GM18519 (cell line): ENCODE results near the gene BCORL1.

Experiments used
- ATAC-seq: cut with Tn5 transposase; IDR thresholded peaks from one replicate; pipeline ENCODE4 v1.9.1; 2021; ENCODE audit warnings: mild to moderate bottlenecking, moderate library complexity; ENCODE audit not compliant: unreplicated experiment, low FRiP score

BCORL1 gene

DNA sequence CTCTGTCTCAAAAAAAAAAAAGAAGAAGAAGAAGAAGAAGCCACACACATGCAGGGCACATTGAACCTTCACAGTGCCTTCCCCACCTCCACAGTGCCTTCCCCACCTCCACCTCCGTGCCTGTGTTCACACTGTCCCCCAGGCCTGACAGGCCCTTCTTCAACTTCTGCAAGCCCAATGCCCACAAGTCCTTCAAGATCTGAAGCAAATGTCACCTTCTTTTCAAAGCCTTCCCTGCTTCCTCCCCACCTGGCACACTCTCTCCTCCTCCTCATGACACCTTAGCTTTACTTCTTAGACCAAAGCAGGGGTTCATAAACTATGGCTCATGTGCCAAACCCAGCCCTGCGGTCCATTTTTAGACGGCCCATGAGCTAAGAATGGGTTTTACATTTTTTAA, 107.9 kb downstream of the BCORL1 start:
- ATAC-seq, result no peak

- peak; percentile 97 for ATAC-seq
Measured at GRCh38 chrX:130091980-130092522, 109.6 kb downstream of the BCORL1 start.

DNA sequence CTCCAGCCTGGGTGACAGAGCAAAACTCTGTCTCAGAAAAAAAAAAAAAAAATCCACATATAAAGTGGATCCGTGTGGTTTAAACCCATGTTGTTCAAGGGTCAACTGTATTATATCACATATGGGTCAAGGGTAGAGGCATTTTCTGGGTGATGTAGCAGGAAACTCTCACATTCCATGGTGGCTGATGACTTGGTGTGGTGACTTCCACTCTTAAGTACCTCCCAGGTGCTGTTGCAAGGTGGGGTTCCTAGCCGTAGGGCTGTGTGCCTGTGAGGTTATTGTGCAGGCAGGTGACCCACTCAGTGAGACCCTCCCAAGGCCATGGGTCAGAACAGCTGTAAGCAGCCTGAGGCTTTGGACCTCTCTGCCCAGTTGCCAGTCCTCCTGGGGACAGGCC, 110.8 kb downstream of the BCORL1 start:
- ATAC-seq, result no peak

DNA sequence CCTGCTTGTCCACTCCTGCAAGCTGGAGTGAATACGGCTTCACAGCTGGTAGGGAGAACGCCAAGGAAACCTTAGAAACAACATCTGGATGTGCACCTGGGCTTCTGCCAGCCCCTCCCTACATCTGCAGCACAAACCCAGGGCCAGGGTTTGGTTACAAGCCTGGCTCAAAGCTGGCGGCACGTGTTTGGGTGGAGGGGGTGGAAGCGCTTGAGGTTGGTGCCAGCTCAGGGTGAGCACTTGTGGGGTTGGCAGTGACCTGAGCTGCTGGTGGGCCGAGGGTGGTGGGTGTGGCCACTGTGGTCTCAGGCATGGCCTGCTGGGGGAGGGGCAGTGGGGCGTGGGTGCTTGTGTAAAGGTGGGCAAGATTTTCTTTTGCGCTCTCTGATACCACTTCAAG, 112.3 kb downstream of the BCORL1 start:
- ATAC-seq, result no peak

DNA sequence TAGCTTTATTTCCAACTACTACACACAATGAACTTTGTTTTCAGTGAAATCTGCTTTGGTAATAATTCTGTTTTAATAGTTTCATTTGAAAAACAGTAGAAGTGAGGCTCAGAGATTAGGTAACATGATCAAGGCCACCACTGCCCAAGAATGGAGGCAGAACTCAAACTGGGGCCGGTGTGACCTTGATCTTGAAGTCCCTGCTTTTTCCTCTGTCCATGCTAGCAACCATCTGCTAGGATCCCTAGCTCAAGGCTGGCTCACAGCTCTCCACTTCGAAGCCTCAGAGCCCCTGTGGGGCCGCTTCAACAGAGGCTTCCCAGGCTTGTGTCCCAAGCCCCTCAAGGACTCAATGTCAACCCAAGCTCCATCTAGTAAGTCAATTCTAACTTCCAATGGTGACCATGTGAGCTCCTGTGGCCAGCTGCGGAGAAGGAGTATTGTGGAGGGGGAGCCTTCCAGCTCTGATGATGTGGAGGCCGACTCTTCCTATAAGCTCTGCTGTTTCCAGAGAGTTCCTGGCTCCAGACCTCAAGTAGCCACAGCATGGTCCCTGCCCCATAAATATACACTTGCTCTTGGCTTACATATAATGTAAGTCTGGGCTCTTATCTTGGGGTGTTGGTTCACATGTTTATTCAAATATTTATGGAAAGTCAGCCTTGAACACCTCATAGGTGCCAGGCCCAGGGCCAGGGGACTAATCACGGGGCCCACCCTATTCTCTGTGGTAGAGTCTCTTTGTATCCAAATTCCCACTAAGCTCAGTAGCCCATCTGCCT, 113.0 kb downstream of the BCORL1 start:
- ATAC-seq, result no peak

DNA sequence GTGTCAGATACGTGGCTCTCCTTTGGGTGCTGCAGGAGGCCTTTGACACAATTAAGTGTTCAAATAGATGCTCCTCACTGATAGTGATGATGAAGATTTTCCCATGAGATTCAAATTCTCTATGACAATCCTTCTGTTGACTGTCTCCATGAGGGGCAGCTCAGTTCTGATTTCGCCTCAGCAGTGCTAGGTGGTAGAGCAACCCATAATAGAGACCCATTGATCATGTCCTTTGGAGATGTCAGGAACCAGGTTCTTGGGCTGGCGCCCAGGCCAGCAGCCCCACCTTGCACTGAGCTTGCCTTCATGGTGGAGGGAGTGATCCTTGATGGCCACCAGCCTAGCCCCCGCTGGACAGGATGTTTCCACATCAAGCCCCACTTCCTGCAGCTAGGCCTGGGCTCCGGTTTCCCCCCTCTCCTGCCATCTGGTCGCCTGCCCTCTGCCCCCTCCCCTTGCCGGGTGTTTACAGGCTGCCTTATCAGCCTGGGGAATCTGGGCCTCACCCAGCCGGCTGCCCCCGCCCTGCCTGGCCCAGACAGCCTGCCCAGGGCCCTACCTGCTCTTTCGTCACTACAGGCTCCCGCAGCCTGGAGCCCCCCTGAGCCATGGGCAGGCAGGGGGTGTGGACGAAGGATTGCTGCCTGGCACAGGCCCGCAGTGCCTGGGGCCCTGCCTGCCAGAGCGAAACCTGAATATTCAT, 115.2 kb downstream of the BCORL1 start:
- ATAC-seq, result no peak

GRCh38 chrX:130098210-130098552, 115.7 kb downstream of the BCORL1 start:
- no peak for ATAC-seq

DNA sequence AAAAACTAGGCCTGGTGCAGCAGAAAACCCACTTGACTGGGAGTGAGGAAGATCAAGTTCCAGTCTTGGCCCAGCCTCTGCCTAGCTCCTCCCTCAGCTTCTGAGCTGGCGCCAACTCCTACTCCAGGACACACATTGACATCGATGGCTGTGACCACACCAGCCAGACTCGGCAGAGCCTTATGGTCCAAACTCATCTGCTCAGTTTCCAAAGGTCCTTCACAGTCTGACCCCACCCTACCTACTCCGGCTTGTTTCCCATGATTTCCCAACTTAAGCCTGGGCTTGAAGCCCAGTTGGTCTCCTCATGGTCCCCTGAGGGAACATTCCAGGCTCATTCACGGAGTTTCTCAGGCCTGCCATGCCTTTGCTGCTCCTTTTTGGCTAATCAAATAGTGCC, 117.7 kb downstream of the BCORL1 start:
- no peak for ATAC-seq

DNA sequence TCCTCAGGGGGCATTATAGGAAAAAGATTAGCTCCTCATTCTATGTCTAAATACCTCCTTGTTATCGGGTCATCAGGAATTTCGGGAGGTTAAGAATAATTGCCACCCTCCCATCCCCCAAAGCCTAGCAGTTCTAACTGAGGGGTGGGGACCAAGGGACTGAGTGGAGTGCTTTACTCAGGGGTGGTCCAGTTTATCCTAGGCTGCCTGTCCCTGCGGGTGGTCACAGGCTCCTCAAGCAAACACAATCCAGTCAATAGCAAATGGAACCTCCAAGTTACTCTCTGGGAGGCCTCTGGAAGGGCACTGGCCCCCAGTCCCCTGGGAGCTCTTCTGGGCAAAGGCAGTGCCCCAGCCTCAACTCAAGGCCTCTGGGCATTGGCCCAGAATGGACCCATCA, 121.2 kb downstream of the BCORL1 start:
- no peak for ATAC-seq

DNA sequence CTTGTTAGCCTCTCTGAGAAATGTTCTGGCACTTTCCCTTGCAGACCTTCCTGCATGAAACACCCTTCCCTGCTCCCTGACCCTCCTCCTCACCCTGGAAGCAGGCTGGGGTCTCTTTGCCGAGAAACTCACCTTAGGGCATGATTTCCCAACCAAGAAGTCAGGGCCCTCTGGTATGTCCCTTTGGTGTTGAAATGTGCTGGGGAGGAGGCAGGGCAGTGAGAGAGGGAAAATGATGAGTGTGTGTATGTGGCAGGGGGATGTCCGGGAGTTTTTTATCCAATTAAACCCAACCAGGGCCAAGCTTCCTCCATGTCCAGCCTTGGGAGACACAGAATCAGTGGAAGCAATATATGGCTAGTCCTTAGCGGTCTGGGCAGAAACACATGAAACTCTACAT, 122.8 kb downstream of the BCORL1 start:
- ATAC-seq, result no peak

GRCh38 chrX:130106071-130106470, 123.6 kb downstream of the BCORL1 start:
- no peak for ATAC-seq
